Vagina (tissue), 2 donors: ENCODE data around the gene SERPINF2. TPM values are rescaled to one million over a fixed set of nuclear protein-coding genes. Genes with fewer than 3 reads are reported as not detected.
"Not testable (repeated sequence)": the region's sequence is repeated elsewhere in the genome, so short reads cannot be mapped to it uniquely, and the experiment has no call there.

ENCODE experiments used
- DNase-seq, 2 donors: peaks; one replicate each; pipeline ENCODE4 v3.0.0-alpha.2; 2017; ENCODE audit errors: extremely low spot score in 2 of 2
- H3K27ac ChIP-seq: fragments of 200-600 bp; sonication (generic); one replicate; pipeline ENCODE4 v1.5.1; 2019
- H3K27me3 ChIP-seq: fragments of 200-600 bp; sonication (generic); one replicate; pipeline ENCODE4 v1.5.1; 2019
- H3K36me3 ChIP-seq, 2 donors: fragments of 200-600 bp; sonication (generic); one replicate each; pipeline ENCODE4 v1.5.1; 2017 to 2019
- H3K4me1 ChIP-seq: fragments of 200-600 bp; sonication (generic); one replicate; pipeline ENCODE4 v1.5.1; 2019
- H3K4me3 ChIP-seq, 2 donors: fragments of 200-600 bp; sonication (generic); 1 replicate in 1 of 2; 2 replicates in 1 of 2; pipeline ENCODE4 v1.5.1; 2016 to 2019
- H3K9me3 ChIP-seq: fragments of 200-600 bp; sonication (generic); one replicate; pipeline ENCODE4 v1.5.1; 2019
- POLR2A ChIP-seq, 2 donors: fragments of 450-650 bp; IDR thresholded peaks; one replicate each; pipeline ENCODE4 v1.6.1; 2017; ENCODE audit warnings: antibody characterized with exemption in 2 of 2, mild to moderate bottlenecking in 2 of 2, moderate library complexity in 2 of 2
- POLR2AphosphoS5 ChIP-seq, 2 donors: sonication (generic); formaldehyde crosslinking; IDR thresholded peaks; one replicate each; pipeline ENCODE4 v1.9.0; 2017; ENCODE audit warnings: antibody characterized with exemption in 2 of 2, mild to moderate bottlenecking in 2 of 2, low read depth in 1 of 2; ENCODE audit not compliant: insufficient read depth in 1 of 2
- intact Hi-C: fragments of 100-400 bp; cut with DNase I; formaldehyde crosslinking; loops from one replicate; pipeline ENCODE4 v1.15.1; 2023
- total RNA-seq: library from RNA; depleted of rRNA; stranded (reverse); fragments of >200 nt; gene quantifications from one replicate; pipeline ENCODE4 v1.2.3, GENCODE V29; 2016
- TF ChIP-seq, protein P1 (sequence below), 3 experiments: fragments of 450-650 bp in 2 of 3; fragments of 200-600 bp in 1 of 3; sonication (generic) in 1 of 3; IDR thresholded peaks; one replicate each; pipeline ENCODE4 v1.5.1; 2017 to 2019; ENCODE audit warnings: antibody characterized with exemption in 3 of 3, mild to moderate bottlenecking in 2 of 3, moderate library complexity in 2 of 3

Gene SERPINF2
- total RNA-seq, 1 donor from 2014 or later, result 23.8 TPM

DNA sequence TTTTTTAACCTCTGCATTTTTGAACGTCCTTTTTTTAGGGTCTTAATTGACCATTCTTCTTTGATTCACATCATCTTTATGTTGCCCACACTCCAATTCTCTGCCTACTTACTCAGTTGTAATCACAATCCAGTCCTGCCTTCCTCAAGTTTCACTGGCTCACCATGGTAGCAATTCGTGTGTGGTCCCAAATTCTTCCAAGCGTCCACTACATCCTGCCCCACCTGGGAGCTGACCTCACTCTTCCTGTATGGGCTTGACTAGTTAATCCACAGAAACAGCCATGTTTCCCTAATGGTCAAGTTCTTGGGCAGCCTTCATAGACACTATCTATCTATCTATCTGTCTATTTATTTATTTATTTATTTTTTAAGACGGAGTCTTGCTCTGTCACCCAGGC is 39.6 kb upstream of the SERPINF2 start:
- intact Hi-C loops, result no loop called here
- H3K27me3 ChIP-seq, result no peaks in the 10 kb centered on the region
- no peak for TF ChIP-seq POLR2AphosphoS5 (IDR thresholded peaks at IDR 0.05; ENCODE audit: insufficient read depth in 1 of 2, low read depth in 1 of 2)
- TF ChIP-seq POLR2A (IDR thresholded peaks at IDR 0.05), result no peak
- TF ChIP-seq, protein P1, sequence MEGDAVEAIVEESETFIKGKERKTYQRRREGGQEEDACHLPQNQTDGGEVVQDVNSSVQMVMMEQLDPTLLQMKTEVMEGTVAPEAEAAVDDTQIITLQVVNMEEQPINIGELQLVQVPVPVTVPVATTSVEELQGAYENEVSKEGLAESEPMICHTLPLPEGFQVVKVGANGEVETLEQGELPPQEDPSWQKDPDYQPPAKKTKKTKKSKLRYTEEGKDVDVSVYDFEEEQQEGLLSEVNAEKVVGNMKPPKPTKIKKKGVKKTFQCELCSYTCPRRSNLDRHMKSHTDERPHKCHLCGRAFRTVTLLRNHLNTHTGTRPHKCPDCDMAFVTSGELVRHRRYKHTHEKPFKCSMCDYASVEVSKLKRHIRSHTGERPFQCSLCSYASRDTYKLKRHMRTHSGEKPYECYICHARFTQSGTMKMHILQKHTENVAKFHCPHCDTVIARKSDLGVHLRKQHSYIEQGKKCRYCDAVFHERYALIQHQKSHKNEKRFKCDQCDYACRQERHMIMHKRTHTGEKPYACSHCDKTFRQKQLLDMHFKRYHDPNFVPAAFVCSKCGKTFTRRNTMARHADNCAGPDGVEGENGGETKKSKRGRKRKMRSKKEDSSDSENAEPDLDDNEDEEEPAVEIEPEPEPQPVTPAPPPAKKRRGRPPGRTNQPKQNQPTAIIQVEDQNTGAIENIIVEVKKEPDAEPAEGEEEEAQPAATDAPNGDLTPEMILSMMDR (IDR thresholded peaks at IDR 0.05), result no peak
- H3K9me3 ChIP-seq, result no peaks in the 10 kb centered on the region
- no peaks in the 10 kb centered on the region for H3K4me1 ChIP-seq
- no peak overlapping the region for H3K4me3 ChIP-seq
- no peak overlapping the region for H3K27ac ChIP-seq
- DNase-seq, result no peak
- no peaks in the 10 kb centered on the region for H3K36me3 ChIP-seq

DNA sequence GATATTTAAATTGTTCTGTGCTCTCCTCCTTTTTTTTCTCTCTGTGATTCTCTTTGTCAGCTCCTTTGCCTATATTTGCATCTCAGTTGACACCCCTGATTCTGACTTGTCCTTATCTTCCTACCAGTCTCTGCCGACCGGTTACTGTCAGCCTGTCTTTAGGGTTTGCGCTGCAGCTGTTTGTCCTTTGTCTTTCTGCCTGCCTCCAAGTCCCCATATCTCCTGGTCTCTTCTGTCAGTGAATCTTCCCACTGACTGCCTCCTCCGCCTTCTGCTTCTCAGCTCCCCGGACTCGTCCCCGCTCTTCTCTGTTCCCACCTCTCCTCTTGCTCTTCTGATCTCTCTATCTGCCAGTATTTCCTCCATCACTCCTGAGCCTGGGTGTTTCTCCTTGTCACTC is 37.7 kb upstream of the SERPINF2 start:
- H3K27me3 ChIP-seq, result no peaks in the 10 kb centered on the region
- peaks cover 13% of the 10 kb centered on the region for H3K4me1 ChIP-seq
- H3K27ac ChIP-seq, result no peak overlapping the region
- H3K36me3 ChIP-seq, result no peaks in the 10 kb centered on the region
- intact Hi-C loops, result no loop called here
- TF ChIP-seq POLR2A (IDR thresholded peaks at IDR 0.05) (no peak), POLR2AphosphoS5 (IDR thresholded peaks at IDR 0.05; ENCODE audit: insufficient read depth in 1 of 2, low read depth in 1 of 2) (no peak)
- TF ChIP-seq, protein P1 (IDR thresholded peaks at IDR 0.05), result no peak
- no peak for DNase-seq
- H3K4me3 ChIP-seq, result no peak overlapping the region
- H3K9me3 ChIP-seq, result no peaks in the 10 kb centered on the region

DNA sequence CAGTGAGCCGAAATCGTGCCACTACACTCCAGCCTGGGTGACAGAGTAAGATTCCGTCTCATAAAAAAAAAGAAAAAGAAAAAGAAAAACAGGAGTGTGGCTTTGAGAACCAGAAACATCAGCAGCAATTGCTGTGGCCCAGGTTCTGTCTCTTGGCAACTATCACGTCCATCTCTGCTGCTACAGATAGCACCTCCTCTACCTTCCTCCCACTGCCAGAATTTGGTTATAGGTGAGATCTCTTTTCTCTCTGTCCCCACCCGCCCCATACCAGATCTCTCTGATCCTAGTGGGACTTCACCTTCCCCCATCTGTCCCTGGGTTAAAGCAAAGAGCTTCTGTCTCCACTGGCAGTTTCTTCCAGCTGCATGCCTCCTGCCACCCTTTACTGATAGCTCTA is 35.6 kb upstream of the SERPINF2 start:
- Histone ChIP-seq H3K4me1 (peaks cover 22% of the 10 kb centered on the region), H3K27ac (no peak overlapping the region), H3K9me3 (no peaks in the 10 kb centered on the region), H3K4me3 (no peak overlapping the region), H3K27me3 (no peaks in the 10 kb centered on the region), H3K36me3 (peaks cover 0 to 4% of the 10 kb centered on the region in 2 donors)
- no peak for DNase-seq
- TF ChIP-seq POLR2AphosphoS5 (IDR thresholded peaks at IDR 0.05; ENCODE audit: insufficient read depth in 1 of 2, low read depth in 1 of 2) (no peak), POLR2A (IDR thresholded peaks at IDR 0.05) (no peak)
- TF ChIP-seq, protein P1 (IDR thresholded peaks at IDR 0.05), result no peak
- intact Hi-C loops, result no loop called here

DNA sequence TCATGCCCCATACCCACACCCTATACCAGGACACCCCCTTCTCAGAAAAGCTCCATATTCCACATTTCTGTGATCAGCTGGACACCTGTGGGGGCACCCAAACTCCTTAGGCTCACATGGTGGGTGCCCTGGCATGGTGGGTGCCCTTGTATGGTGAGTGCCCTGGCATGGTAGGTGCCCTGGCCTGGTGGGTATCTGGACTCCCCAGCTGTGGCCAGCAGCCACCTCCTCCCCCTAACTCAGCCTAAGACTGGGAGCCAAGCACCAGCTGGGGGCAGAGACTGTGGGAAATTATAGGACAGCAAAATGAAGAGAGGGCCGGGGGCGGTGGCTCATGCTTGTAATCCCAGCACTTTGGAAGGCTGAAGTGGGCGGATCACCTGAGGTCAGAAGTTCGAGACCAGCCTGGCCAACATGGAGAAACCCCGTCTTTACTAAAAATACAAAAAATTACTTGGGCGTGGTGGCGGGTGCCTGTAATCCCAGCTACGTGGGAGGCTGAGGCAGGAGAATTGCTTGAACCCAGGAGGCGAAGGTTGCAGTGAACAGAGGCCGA is 33.8 kb upstream of the SERPINF2 start:
- H3K36me3 ChIP-seq, intact Hi-C loops, H3K9me3 ChIP-seq, DNase-seq, H3K27ac ChIP-seq, H3K4me3 ChIP-seq, H3K27me3 ChIP-seq: not testable (repeated sequence)
- H3K4me1 ChIP-seq, result peaks cover 31% of the 10 kb centered on the region

DNA sequence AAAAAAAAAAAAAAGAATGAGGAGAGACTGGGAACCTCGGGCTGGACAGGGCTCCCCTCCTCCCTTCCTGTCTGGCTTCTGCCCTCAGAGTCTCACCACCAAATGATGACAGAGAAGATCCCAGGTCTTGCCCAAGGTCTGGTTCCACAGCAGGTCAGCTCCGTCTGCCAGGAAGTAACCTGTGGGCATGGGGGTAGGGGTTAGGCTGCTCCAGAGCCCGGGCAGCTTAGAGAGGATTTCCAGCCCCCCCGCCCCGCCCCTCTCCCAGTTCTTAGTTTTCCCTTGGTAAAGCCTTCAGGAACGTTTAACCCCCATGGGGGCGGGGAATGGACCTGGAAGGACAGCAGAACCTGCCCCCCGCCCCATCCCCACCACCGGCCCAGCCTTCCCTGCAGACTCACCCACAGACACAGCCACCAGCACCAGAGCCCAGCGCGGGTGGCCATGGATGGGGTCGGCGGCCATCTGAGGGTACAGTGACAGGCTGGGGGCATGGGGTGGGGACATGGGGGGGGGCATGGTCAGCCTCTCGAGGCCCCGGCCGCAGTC is 33.2 kb upstream of the SERPINF2 start:
- H3K4me1 ChIP-seq, result peaks cover 37% of the 10 kb centered on the region
- peaks cover 0 to 5% of the 10 kb centered on the region in 2 donors for H3K36me3 ChIP-seq
- TF ChIP-seq, protein P1 (IDR thresholded peaks at IDR 0.05), result no peak
- TF ChIP-seq POLR2AphosphoS5 (IDR thresholded peaks at IDR 0.05; ENCODE audit: insufficient read depth in 1 of 2, low read depth in 1 of 2) (no peak), POLR2A (IDR thresholded peaks at IDR 0.05) (no peak)
- peak overlapping the region; percentile 67 to 69 for H3K4me3 ChIP-seq
- H3K27me3 ChIP-seq, result no peaks in the 10 kb centered on the region
- peak overlapping the region; percentile 77 for H3K27ac ChIP-seq
- intact Hi-C loops, result no loop called here
- no peaks in the 10 kb centered on the region for H3K9me3 ChIP-seq
- no peak for DNase-seq
